Left ventricle myocardium superior (tissue), 1 donor: Measurements from ENCODE around the gene HECTD1. TPM values are rescaled to one million over a fixed set of nuclear protein-coding genes. Genes with fewer than 3 reads are reported as not detected.
A peak's percentile ranks its signal among the peaks of the same experiment; 100 is the strongest.
"Not testable (repeated sequence)": the region's sequence is repeated elsewhere in the genome, so short reads cannot be mapped to it uniquely, and the experiment has no call there.

ENCODE experiments used
- ATAC-seq: fragments of 200-7000 bp; cut with Tn5 transposase; one replicate; pipeline ENCODE4 v1.9.1; 2020; ENCODE audit warnings: mild to moderate bottlenecking, moderate library complexity
- DNase-seq: peaks from one replicate; pipeline ENCODE4 v3.0.0-alpha.2; 2020
- intact Hi-C: fragments of 100-400 bp; cut with micrococcal nuclease; formaldehyde crosslinking; loops from one replicate; pipeline ENCODE4 v1.11.0; 2022
- total RNA-seq: library from RNA; stranded (reverse); fragmentation: NEBNext Ultra II Directional; extraction: Animal tissue kit (Norgen Biotek cat#: 25700); gene quantifications from one replicate; pipeline ENCODE4 v1.2.1, GENCODE V29; 2021
- donor health status: DM: no; HTN: yes; CAD: no; lungs with severe emphysema.

The HECTD1 gene
- total RNA-seq, 1 donor from 2014 or later, result 159 TPM

- intact Hi-C loops, result no loop called here
- ATAC-seq, result no peak
- no peak for DNase-seq
Observed at GRCh38 chr14:31075144-31075543, 132.4 kb downstream of the HECTD1 start.

- ATAC-seq (no peak), DNase-seq (no peak)
- intact Hi-C loops, result no loop called here
Observed at GRCh38 chr14:31071151-31071550, 136.4 kb downstream of the HECTD1 start.

GRCh38 chr14:31070431-31070830 is 137.2 kb downstream of the HECTD1 start:
- ATAC-seq, result no peak
- DNase-seq, result no peak
- intact Hi-C loops, result no loop called here

GRCh38 chr14:31069343-31069742 is 138.2 kb downstream of the HECTD1 start:
- ATAC-seq, result no peak
- intact Hi-C loops, result no loop called here
- DNase-seq, result no peak

- intact Hi-C loops, result no loop called here
- no peak for DNase-seq
- peak; percentile 24 for ATAC-seq
Observed at GRCh38 chr14:31068235-31068634, 139.4 kb downstream of the HECTD1 start.

- ATAC-seq, intact Hi-C loops, DNase-seq: not testable (repeated sequence)
Observed at GRCh38 chr14:31062908-31063307, 144.7 kb downstream of the HECTD1 start.

GRCh38 chr14:31060253-31060875 is 147.2 kb downstream of the HECTD1 start:
- DNase-seq (no peak), ATAC-seq (no peak)
- intact Hi-C loops, result no loop called here

- intact Hi-C loops, result no loop called here
- peak; percentile 64 for DNase-seq
- peak; percentile 95 for ATAC-seq
Observed at GRCh38 chr14:31059152-31059924, 148.3 kb downstream of the HECTD1 start.

GRCh38 chr14:31057701-31058364 is 149.8 kb downstream of the HECTD1 start:
- intact Hi-C loops, result no loop called here
- ATAC-seq, result no peak
- no peak for DNase-seq

- no peak for DNase-seq
- ATAC-seq, result no peak
- intact Hi-C loops, result no loop called here
Observed at GRCh38 chr14:31057035-31057434, 150.6 kb downstream of the HECTD1 start.

- DNase-seq, result peak; percentile 86
- ATAC-seq, result peak; percentile 84
- intact Hi-C loops, result not testable (repeated sequence)
Observed at GRCh38 chr14:31052905-31053586, 154.5 kb downstream of the HECTD1 start.

GRCh38 chr14:31051511-31051910 is 156.1 kb downstream of the HECTD1 start:
- DNase-seq (no peak), ATAC-seq (no peak)
- intact Hi-C loops, result no loop called here

GRCh38 chr14:31051023-31051422 is 156.6 kb downstream of the HECTD1 start:
- intact Hi-C loops, result no loop called here
- no peak for DNase-seq
- ATAC-seq, result no peak

Other genes with a start within 250 kb of the HECTD1 start
- 6.4 TPM for gene AP4S1, start 182.1 kb downstream of the HECTD1 start, total RNA-seq
- gene STRN3, start 181.4 kb downstream of the HECTD1 start, total RNA-seq, result 52.2 TPM
- 46.8 TPM for gene HEATR5A, start 212.8 kb upstream of the HECTD1 start, total RNA-seq
- gene DTD2, start 249.7 kb upstream of the HECTD1 start, total RNA-seq, result 8.4 TPM